ENCODE measurements around the gene SPEF1. TPM values are rescaled to one million over a fixed set of nuclear protein-coding genes. Genes with fewer than 3 reads are reported as not detected.
A peak's percentile ranks its signal among the peaks of the same experiment; 100 is the strongest.

SPEF1 gene
- total RNA-seq, 1 experiment from 2014 or later: 0.24 TPM

DNA sequence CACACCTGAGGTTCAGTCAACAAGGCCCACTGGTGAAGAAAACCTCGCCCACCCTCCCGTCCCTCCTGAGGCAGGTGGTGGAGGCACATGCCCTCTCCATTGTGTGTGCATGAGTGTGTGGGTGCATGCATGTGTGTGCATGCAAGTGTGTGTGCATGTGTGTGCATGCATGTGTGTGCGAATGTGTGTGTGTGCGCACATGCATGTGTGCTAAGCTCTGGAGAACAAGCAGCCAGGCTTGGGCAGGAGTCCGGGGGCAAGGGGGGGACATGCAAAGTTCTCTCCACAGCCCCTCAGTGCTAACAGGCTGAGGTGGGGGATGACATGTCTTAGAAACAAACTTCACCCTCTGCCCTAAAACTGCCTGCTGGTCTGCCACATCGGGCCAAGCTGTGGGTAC lies 51.9 kb downstream of the SPEF1 start:
- H4K8ac ChIP-seq (replicated peaks; ENCODE audit: insufficient read length, low read depth, low read length): no peak overlapping the region
- H3K56ac ChIP-seq (ENCODE audit: insufficient read length, low read depth, low read length): no peak overlapping the region
- no peaks in the 10 kb centered on the region for H4K20me1 ChIP-seq (ENCODE audit: control insufficient read depth, insufficient read depth, insufficient read length)
- no peak overlapping the region for H3K14ac ChIP-seq (ENCODE audit: insufficient read depth, low read length)
- H3K36me3 Mint-ChIP-seq (ENCODE audit: insufficient read depth in 1 of 3, low read depth in 3 of 3): no peaks in the 10 kb centered on the region
- no peak overlapping the region for H2BK120ac ChIP-seq (ENCODE audit: low read depth, low read length, poor library complexity, severe bottlenecking)
- no peak overlapping the region for H3K23ac ChIP-seq (ENCODE audit: insufficient read length, low read depth, low read length)
- no peak overlapping the region for H3K18ac ChIP-seq (ENCODE audit: insufficient read length, low read depth, low read length)
- H2AFZ ChIP-seq (ENCODE audit: low read length): no peak overlapping the region
- no peak overlapping the region for H3K27ac Mint-ChIP-seq
- H2BK12ac ChIP-seq (ENCODE audit: insufficient read length, low read depth, low read length): no peak overlapping the region
- no CpG with 5 or more reads among the region's 6 CpGs for WGBS (ENCODE audit: extremely low coverage, insufficient read length, low lambda C conversion rate)
- H2BK5ac ChIP-seq (ENCODE audit: insufficient read length, low read length): no peak overlapping the region
- H4K91ac ChIP-seq (ENCODE audit: insufficient read length, low read depth, low read length): no peak overlapping the region
- H2BK15ac ChIP-seq (ENCODE audit: low read depth, low read length): no peak overlapping the region
- no peaks in the 10 kb centered on the region for H3K79me2 ChIP-seq (ENCODE audit: insufficient read depth, low read length)
- no peak overlapping the region for H3K9ac ChIP-seq (ENCODE audit: extremely low read depth, insufficient read length, low read length)
- H3K27ac ChIP-seq (ENCODE audit: insufficient read length, low read depth, low read length): no peak overlapping the region
- H3K4me3 Mint-ChIP-seq: peak overlapping the region in 1 of 2 experiments; percentile 59; a peak in 1 of 5 replicates
- no peak overlapping the region for H4K5ac ChIP-seq (ENCODE audit: insufficient read length, low read depth, low read length)
- no peak overlapping the region for H2BK20ac ChIP-seq (ENCODE audit: low read depth, low read length, poor library complexity, severe bottlenecking)
- H3K9me3 ChIP-seq (ENCODE audit: control insufficient read depth, low read depth, low read length): no peaks in the 10 kb centered on the region
- no peak overlapping the region for H3T11ph ChIP-seq (ENCODE audit: low read length)
- no peak overlapping the region for H2AK5ac ChIP-seq (ENCODE audit: insufficient read length, low read length)
- H3K4me1 Mint-ChIP-seq: peaks cover 5 to 25% of the 10 kb centered on the region in 2 experiments
- TF ChIP-seq, protein P1, sequence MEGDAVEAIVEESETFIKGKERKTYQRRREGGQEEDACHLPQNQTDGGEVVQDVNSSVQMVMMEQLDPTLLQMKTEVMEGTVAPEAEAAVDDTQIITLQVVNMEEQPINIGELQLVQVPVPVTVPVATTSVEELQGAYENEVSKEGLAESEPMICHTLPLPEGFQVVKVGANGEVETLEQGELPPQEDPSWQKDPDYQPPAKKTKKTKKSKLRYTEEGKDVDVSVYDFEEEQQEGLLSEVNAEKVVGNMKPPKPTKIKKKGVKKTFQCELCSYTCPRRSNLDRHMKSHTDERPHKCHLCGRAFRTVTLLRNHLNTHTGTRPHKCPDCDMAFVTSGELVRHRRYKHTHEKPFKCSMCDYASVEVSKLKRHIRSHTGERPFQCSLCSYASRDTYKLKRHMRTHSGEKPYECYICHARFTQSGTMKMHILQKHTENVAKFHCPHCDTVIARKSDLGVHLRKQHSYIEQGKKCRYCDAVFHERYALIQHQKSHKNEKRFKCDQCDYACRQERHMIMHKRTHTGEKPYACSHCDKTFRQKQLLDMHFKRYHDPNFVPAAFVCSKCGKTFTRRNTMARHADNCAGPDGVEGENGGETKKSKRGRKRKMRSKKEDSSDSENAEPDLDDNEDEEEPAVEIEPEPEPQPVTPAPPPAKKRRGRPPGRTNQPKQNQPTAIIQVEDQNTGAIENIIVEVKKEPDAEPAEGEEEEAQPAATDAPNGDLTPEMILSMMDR (conservative IDR thresholded peaks at IDR 0.05): no peak
- H3K79me1 ChIP-seq (ENCODE audit: insufficient read depth, low read depth, low read length, poor library complexity, severe bottlenecking): no peaks in the 10 kb centered on the region
- H3K9me3 Mint-ChIP-seq: peaks cover 0 to 3% of the 10 kb centered on the region in 2 experiments; a peak in 2 of 5 replicates
- H3K4me1 ChIP-seq (ENCODE audit: insufficient read depth, low read length): no peaks in the 10 kb centered on the region
- H3K23me2 ChIP-seq (ENCODE audit: insufficient read length, low read depth, low read length, poor library complexity, severe bottlenecking): no peaks in the 10 kb centered on the region
- DNase-seq: peak; percentile 16
- H3K4me2 ChIP-seq (ENCODE audit: insufficient read depth, insufficient read length, low read length): no peak overlapping the region
- no peak overlapping the region for H3K4ac ChIP-seq (ENCODE audit: low read depth, low read length)
- no peaks in the 10 kb centered on the region; the same call in 1 of the 2 replicates for H3K27me3 ChIP-seq (ENCODE audit: insufficient read depth, low read length)
- H3K27me3 Mint-ChIP-seq (ENCODE audit: low read depth): peaks cover 67% of the 10 kb centered on the region

All from H9 (cell line).